NCI-H2029 (cell line): ENCODE results near the gene RHOXF2.

ENCODE experiments used
- DNase-seq: peaks from one replicate; lab custom pipeline; 2025; lab: John Stamatoyannopoulos, UW

The RHOXF2 gene

DNA sequence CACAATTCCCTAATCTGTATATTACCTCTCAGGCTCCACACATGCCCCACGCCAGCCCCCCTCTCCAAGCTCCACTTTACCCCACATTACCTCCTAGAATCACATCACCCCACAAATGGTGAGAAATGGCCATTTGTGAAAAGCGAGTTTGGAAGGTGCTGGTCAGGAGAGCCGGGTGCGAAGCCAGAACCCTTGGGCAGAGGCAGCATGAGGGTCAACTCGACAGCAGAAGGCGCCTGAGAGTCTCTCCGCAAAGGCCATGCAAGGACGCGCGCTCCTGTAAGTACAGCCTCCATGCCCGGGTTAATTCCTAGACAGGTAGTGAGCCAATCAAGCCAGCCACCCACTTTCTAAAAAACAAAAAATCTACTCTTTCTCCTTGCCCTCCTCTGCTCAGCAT is 42.4 kb downstream of the RHOXF2 start:
- DNase-seq = no peak

DNA sequence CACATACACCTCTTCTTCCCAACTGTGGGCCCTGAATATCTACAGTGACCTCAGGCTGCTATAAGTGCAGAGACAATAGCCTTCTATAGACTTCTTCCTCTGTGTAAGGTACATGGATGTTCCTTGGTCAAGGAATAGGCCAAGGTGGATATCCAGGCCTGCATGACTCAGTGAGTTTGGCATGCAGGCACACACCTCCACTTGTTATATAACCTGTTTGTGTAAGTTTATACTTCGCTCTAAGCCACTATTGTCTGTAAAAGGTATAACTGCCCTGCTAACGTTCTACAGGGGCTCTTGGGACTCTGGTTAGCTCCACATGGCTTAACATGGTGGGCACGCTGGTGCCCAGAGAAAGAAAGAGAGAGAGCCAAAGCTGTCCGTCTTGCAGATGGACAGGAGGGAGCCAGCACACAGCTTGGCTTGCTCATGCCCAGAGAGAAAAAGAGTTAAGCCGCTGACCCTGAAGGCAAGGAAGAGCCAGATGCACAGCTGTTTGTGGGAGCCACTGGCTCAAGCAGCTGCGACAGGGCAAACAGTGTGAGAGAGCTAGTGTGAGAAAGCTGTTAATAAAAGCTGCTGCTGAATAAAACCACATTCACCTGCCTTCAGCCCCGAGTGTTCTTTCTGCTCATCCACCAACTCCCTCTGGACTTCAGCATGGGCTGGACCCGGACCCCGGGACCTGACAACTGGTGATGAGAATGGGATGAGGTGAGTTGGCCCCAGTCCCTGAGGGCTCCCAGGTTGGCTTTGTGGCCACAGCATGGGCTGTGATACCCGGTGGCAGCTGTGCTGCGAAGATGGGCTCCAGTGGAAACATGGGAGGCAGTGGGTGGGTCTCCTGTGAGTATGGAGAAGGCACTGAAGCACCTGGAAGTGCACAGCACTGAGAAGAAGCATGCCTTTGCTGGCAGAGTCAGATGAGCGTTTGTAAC is 47.7 kb downstream of the RHOXF2 start:
- DNase-seq = no peak

DNA sequence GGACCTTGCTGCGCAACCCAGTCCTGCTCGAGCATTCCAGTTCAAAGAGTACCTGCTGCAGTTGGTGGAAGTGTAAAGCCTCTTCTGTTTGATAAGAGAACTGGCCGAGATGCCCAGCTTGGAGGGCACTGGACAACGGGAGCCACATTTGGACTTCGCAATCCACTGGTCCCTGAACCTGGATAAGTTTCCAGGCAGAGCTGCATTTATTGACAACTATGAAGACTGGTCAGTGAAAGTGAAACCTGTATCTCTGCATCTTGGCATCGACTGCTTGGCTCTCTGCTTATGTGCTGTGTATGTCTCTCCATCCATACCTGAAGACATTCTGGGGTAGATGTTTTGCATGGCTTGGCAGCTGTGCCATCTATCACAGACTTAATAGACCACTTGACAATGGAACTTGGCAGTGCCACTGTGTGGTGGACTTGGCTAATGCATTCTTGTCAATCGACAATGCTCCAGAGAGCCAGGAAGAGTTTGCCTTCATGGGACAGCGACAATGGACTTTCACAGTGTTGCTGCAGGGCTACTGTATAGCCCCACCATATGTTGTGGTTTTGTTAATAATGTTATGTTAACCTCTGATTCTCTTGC is 48.7 kb downstream of the RHOXF2 start:
- DNase-seq = no peak

- DNase-seq = peak; percentile 23
These were observed 55.2 kb downstream of the RHOXF2 start for GRCh38 chrX:120213438-120214265.
